ENCODE data around the gene LATS2.
A peak's percentile ranks its signal among the peaks of the same experiment; 100 is the strongest.

LATS2 gene

GRCh38 chr13:21075379-21076249, 14.2 kb upstream of the LATS2 start:
- TF ChIP-seq CTCF (IDR thresholded peaks at IDR 0.05; ENCODE audit: low read depth, low read length), result no peak
- no peak for DNase-seq (ENCODE audit: extremely low read depth, low read depth)

DNA sequence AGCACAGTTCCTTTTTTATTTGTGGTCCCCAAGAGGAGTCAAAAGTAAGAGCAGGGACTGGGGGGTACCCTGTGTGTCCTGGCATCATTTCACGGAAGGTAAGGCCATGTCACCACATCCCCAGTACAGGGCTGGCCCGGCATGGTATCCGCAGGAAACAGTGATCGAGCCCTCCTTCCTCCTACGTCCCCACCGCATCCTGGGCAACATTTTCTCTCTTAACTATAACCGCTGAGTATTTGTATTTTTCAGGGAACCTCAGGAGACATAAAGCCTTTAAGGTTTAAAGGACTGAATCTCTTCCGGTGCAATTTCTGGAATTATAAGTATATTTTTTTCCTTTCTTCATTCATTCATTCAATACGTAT, 13.6 kb upstream of the LATS2 start:
- TF ChIP-seq CTCF (IDR thresholded peaks at IDR 0.05; ENCODE audit: low read depth, low read length), result no peak
- no peak for DNase-seq (ENCODE audit: extremely low read depth, low read depth)

DNA sequence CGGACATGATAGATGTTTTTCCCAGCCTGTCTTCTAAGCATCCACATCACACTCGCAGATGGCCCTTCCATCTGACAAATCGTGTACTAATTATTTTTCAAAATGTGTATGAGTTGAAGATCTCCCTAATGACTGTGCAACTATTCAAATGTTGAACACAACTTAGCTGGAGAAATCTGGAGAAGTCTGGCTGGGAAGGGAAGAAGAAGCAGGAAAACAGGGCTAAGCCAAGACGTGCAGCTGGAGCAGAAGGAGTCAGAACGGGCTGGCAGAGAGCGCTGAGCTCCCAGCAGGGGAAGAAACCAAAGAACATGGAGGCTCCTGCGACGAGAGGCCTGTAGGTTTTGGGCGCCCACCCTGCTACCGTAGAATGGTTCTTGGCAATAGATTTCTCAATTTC, 13.2 kb upstream of the LATS2 start:
- no peak for TF ChIP-seq CTCF (IDR thresholded peaks at IDR 0.05; ENCODE audit: low read depth, low read length)
- no peak for DNase-seq (ENCODE audit: extremely low read depth, low read depth)

GRCh38 chr13:21071924-21072323, 10.5 kb upstream of the LATS2 start:
- no peak for TF ChIP-seq CTCF (IDR thresholded peaks at IDR 0.05; ENCODE audit: low read depth, low read length)
- no peak for DNase-seq (ENCODE audit: extremely low read depth, low read depth)

- no peak for DNase-seq (ENCODE audit: extremely low read depth, low read depth)
- TF ChIP-seq CTCF (IDR thresholded peaks at IDR 0.05; ENCODE audit: low read depth, low read length), result no peak
Observed at GRCh38 chr13:21071015-21071414, 9.6 kb upstream of the LATS2 start.

- peak; percentile 72 for DNase-seq (ENCODE audit: extremely low read depth, low read depth)
- no peak for TF ChIP-seq CTCF (IDR thresholded peaks at IDR 0.05; ENCODE audit: low read depth, low read length)
Observed at GRCh38 chr13:21069561-21070004, 8.2 kb upstream of the LATS2 start.

GRCh38 chr13:21067848-21068247, 6.5 kb upstream of the LATS2 start:
- no peak for TF ChIP-seq CTCF (IDR thresholded peaks at IDR 0.05; ENCODE audit: low read depth, low read length)
- DNase-seq (ENCODE audit: extremely low read depth, low read depth), result no peak
